Erythroblast (primary cell): ENCODE measurements around the gene EEPD1.

Experiments
- DNase-seq, 2 experiments: peaks; one replicate each; lab custom pipeline; 2025; lab: John Stamatoyannopoulos, UW
- GATA1 ChIP-seq: IDR thresholded peaks from 2 replicates; pipeline ENCODE4 v1.6.1; 2011; ENCODE audit warnings: low read depth, mild to moderate bottlenecking, control low read depth, low read length, moderate library complexity
- POLR2A ChIP-seq: IDR thresholded peaks from 2 replicates; pipeline ENCODE4 v1.6.1; 2011; ENCODE audit warnings: mild to moderate bottlenecking, low read length

EEPD1 gene

GRCh38 chr7:36185756-36186155 lies 32.7 kb downstream of the EEPD1 start:
- no peak for DNase-seq

DNA sequence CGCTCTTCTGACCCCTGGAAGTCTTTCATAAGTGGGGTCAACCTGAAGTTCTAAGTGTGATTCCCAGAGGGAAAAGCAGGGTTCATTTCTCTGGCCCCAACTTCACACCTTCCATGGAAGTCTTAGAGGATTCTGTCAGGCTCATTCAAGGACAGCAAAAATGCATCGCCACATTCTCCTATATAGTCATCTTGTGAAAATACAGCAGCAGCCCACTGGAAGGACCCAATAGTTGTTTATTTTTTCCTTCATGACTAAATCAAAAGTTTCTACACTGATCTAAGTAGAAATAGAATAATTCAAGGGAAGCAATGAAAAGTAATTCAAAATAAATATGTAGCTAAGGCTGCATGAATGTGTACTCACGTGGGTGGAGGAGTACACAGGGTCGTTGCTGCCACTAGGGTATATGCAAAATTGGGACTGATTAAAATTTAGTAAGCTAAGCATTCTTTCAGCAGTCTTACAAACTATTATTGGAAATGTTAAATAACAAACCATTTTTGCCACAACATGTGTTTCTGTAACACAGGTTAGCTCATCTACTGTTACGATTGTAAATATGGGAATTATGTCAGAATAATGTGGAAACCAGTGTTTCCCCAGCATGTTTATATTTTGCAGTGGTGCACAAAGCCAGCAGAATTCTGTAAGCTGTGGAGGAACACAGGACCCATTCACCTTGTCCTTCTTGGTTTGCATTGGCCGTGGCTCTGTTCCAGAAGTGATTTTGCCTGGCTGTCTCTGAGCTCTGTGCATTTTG lies 33.5 kb downstream of the EEPD1 start:
- TF ChIP-seq POLR2A (no peak), GATA1 (no peak)
- no peak for DNase-seq

More at GRCh38 chr7:36185756-36186155, 32.7 kb downstream of the EEPD1 start:
- TF ChIP-seq POLR2A: no peak
- no peak for TF ChIP-seq GATA1

DNA sequence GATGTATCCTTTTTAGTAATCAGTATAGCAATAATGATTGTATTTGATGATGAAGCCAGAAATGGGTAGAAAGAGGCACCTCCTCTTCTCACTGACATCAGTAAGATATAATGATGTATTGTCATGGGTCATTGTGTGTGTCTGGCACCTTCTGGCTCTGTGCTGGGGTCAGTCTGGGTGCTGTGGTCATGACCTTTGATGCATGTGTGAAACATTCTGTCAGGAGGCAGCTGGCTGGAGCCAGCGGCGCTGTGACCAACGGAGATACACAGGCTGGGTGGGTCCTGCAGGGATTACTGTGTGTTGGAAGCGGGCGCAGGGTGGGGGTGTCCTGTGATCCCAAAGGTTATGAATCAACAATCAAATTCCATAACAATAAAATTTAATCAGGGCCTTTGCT lies 35.2 kb downstream of the EEPD1 start:
- no peak for DNase-seq
- TF ChIP-seq POLR2A (no peak), GATA1 (no peak)

- no peak for DNase-seq
- TF ChIP-seq GATA1 (no peak), POLR2A (no peak)
Measured at GRCh38 chr7:36188906-36189305, 35.9 kb downstream of the EEPD1 start.

- TF ChIP-seq GATA1 (no peak), POLR2A (no peak)
- DNase-seq: no peak
Measured at GRCh38 chr7:36190447-36191291, 37.6 kb downstream of the EEPD1 start.

- DNase-seq: no peak
- TF ChIP-seq GATA1 (no peak), POLR2A (no peak)
Measured at GRCh38 chr7:36191292-36191920, 38.4 kb downstream of the EEPD1 start.

DNA sequence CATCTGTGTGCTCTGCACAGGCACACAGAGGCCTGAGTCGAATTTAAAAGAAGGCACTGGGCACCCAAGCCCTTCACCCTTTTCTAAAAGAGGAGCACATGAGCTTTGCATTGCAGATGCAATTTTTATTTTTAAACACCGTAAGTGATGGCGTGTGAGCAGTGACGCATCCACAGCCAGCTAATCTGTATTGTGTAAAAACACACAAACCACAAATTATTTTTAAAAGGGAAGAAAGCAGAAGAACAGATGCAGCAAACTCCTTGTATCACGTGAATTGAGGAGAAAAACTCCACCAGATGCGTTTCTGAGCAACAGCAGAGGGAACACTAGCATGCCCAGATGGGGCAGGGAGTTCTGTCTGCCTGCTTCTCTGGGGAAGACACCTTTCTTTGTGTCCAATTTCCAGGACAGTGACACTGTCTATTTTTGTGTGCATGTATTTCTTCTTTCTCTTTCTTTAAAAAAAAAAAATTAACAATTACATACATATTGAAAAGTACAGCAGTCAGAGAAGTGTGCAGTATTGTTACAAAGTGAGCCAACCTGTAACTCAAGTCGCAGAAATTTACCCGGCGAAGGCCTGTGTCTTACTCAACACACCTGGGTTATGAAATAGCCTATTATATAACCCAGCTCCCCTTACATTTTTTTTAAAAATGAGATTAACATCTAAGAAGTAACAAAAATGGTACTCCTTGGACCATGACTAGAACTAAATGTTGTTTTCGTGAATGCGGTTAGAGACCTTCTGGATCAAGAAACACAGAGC lies 39.2 kb downstream of the EEPD1 start:
- no peak for DNase-seq
- no peak for TF ChIP-seq POLR2A

- TF ChIP-seq GATA1: no peak
- no peak for TF ChIP-seq POLR2A
- DNase-seq: no peak
Measured at GRCh38 chr7:36192877-36193276, 39.8 kb downstream of the EEPD1 start.

DNA sequence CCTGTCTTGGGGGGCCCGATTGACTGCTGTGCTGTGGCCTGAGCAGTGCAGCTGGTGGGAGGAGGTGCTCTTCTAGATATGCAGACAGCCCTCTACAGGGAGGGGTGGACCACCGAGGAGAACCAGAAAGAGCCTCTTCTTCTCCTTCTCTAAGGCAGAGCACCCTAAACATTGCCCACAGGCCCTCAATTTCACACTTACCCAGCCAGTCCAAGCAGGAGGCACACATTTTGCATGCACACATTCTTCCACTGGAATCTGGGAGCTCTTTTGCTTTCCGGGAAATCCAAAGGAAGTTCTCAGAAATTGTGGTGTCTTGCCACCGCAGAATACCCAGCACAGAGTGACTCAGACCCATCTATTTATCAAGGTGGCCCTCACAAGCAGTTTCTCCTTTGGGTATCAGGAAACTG lies 45.8 kb downstream of the EEPD1 start:
- TF ChIP-seq POLR2A: no peak
- no peak for TF ChIP-seq GATA1

GRCh38 chr7:36199329-36199728 lies 46.3 kb downstream of the EEPD1 start:
- no peak for DNase-seq
- TF ChIP-seq POLR2A: no peak
- no peak for TF ChIP-seq GATA1

More for the DNA sequence above, 45.8 kb downstream of the EEPD1 start:
- DNase-seq: no peak

- TF ChIP-seq GATA1: no peak
- no peak for TF ChIP-seq POLR2A
- no peak for DNase-seq
Measured at GRCh38 chr7:36201122-36201723, 48.2 kb downstream of the EEPD1 start.

DNA sequence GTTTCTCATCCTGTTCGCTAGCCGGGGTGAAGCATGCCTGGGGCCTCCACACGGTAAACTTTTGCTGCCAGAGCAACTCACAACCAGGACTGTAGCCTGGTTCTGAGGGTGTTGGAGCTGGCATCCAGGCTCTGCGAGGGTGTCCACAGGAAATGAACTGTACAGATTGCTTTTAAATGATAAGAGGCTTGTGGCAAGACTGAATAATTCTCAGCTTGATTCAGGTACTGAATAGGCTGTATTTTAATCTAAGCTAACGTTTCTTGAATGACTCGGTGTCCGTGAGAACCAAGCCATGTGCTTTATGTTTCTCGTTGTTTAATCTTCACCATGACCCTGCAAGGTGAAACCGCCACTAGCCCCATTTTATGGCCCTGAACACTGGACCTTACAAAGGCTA lies 49.3 kb downstream of the EEPD1 start:
- no peak for DNase-seq
- no peak for TF ChIP-seq POLR2A
- TF ChIP-seq GATA1: no peak
